CD4-positive, CD25-positive, alpha-beta regulatory T cell (primary cell): ENCODE data around the gene ARL5A. TPM values are rescaled to one million over a fixed set of nuclear protein-coding genes. Genes with fewer than 3 reads are reported as not detected.

Experiments
- ATAC-seq, 2 donors: fragments of 150-1000 bp; cut with Tn5 transposase; one replicate each; pipeline ENCODE4 v1.10.0; 2021; ENCODE audit warnings: low read depth in 2 of 2, moderate number of reproducible peaks in 2 of 2, moderate library complexity in 1 of 2
- DNase-seq, 3 donors: peaks; one replicate each; pipeline versions ENCODE4 v3.0.0 to v3.0.0-alpha.2; 2012 to 2022; ENCODE audit warnings: mixed read lengths in 1 of 3
- H3K27ac ChIP-seq: one replicate; pipeline ENCODE4 v1.7.0; 2013; ENCODE audit warnings: mild to moderate bottlenecking, low read length; ENCODE audit not compliant: insufficient read depth, poor library complexity, severe bottlenecking
- H3K27me3 ChIP-seq: one replicate; pipeline ENCODE4 v1.7.0; 2013; ENCODE audit warnings: low read length; ENCODE audit not compliant: control insufficient read depth, insufficient read depth
- H3K36me3 ChIP-seq: one replicate; pipeline ENCODE4 v1.7.0; 2013; ENCODE audit warnings: mild to moderate bottlenecking, low read length, moderate library complexity; ENCODE audit not compliant: control insufficient read depth, insufficient read depth
- H3K4me1 ChIP-seq: 2 replicates; pipeline ENCODE4 v1.7.0; 2013; ENCODE audit warnings: mild to moderate bottlenecking, low read length; ENCODE audit not compliant: insufficient read depth, control insufficient read depth, poor library complexity, severe bottlenecking
- H3K4me3 ChIP-seq: one replicate; pipeline ENCODE4 v1.7.0; 2013; ENCODE audit warnings: low read depth, mild to moderate bottlenecking, low read length, moderate library complexity
- H3K9me3 ChIP-seq, 2 experiments: 1 replicate in 1 of 2; 2 replicates in 1 of 2; pipeline ENCODE4 v1.7.0; 2013; ENCODE audit warnings: low read length in 2 of 2, mild to moderate bottlenecking in 1 of 2, moderate library complexity in 1 of 2; ENCODE audit not compliant: control insufficient read depth in 2 of 2
- H3K27ac Mint-ChIP-seq, 3 donors: one replicate each; pipeline ENCODE4 v1.8.0; 2020 to 2022; ENCODE audit warnings: mild to moderate bottlenecking in 3 of 3, mixed read lengths in 3 of 3, moderate library complexity in 2 of 3
- H3K27me3 Mint-ChIP-seq: one replicate; pipeline ENCODE4 v1.8.0; 2022; ENCODE audit warnings: mild to moderate bottlenecking, mixed read lengths
- H3K36me3 Mint-ChIP-seq: one replicate; pipeline ENCODE4 v1.8.0; 2020; ENCODE audit warnings: mixed read lengths
- H3K4me1 Mint-ChIP-seq, 4 donors: one replicate each; pipeline ENCODE4 v1.8.0; 2020 to 2022; ENCODE audit warnings: mixed read lengths in 4 of 4, mild to moderate bottlenecking in 1 of 4
- H3K4me3 Mint-ChIP-seq, 4 donors: one replicate each; pipeline ENCODE4 v1.8.0; 2020 to 2022; ENCODE audit warnings: mild to moderate bottlenecking in 4 of 4, mixed read lengths in 4 of 4, moderate library complexity in 3 of 4
- H3K9me3 Mint-ChIP-seq, 7 donors: one replicate each; pipeline ENCODE4 v1.8.0; 2020 to 2022; ENCODE audit warnings: mixed read lengths in 7 of 7, mild to moderate bottlenecking in 3 of 7, moderate library complexity in 2 of 7
- polyA plus RNA-seq, 4 donors: library from polyadenylated mRNA; unstranded; fragments of 300-500 nt; fragmentation: Illumina TruSeq; gene quantifications; one replicate each; pipeline ENCODE4 v1.2.3, GENCODE V29; 2021
- total RNA-seq: library from RNA; stranded (reverse); gene quantifications from one replicate; pipeline ENCODE4 v1.2.3, GENCODE V29; 2022

The ARL5A gene
- total and polyA plus RNA-seq, 5 donors from 2014 or later = 27.3 to 90.5 (median 68.2) TPM

GRCh38 chr2:151860210-151860609, 32.0 kb upstream of the ARL5A start:
- Histone ChIP-seq H3K36me3 (no peaks in the 10 kb centered on the region), H3K27me3 (peaks cover 2% of the 10 kb centered on the region), H3K9me3 (no peaks in the 10 kb centered on the region), H3K4me1 (no peaks in the 10 kb centered on the region), H3K27ac (no peak overlapping the region), H3K4me3 (no peak overlapping the region)
- H3K27me3 Mint-ChIP-seq = peaks cover 19% of the 10 kb centered on the region
- ATAC-seq (no peak), DNase-seq (no peak)
- peaks cover 0 to 2% (median 0%) of the 10 kb centered on the region in 7 donors for H3K9me3 Mint-ChIP-seq
- H3K27ac Mint-ChIP-seq = no peak overlapping the region
- H3K4me3 Mint-ChIP-seq = no peak overlapping the region
- no peaks in the 10 kb centered on the region for H3K36me3 Mint-ChIP-seq
- H3K4me1 Mint-ChIP-seq = no peaks in the 10 kb centered on the region

DNA sequence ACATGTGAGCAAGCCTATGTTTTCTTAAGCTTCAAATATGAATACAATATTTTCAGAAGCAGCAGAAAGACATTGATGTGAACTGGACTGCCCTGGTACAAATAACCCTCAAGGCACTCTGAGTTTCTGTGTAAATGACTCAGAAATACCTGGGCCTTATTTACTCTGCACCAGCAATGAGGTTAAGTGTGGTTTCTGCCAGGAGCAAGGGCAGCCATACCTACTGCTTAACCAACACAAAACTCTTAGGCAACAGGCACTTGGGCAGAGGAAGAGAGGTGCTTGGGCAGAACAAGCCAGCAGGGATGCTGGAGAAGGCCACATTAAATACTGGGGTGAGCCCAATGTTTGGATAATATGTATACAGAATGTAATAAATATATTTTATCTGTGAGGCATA, 29.4 kb upstream of the ARL5A start:
- Histone ChIP-seq H3K36me3 (no peaks in the 10 kb centered on the region), H3K27ac (no peak overlapping the region), H3K4me1 (no peaks in the 10 kb centered on the region), H3K9me3 (no peaks in the 10 kb centered on the region), H3K27me3 (peaks cover 8% of the 10 kb centered on the region), H3K4me3 (no peak overlapping the region)
- no peak overlapping the region for H3K27ac Mint-ChIP-seq
- H3K9me3 Mint-ChIP-seq = no peaks in the 10 kb centered on the region
- no peak overlapping the region for H3K4me3 Mint-ChIP-seq
- ATAC-seq = no peak
- no peaks in the 10 kb centered on the region for H3K36me3 Mint-ChIP-seq
- DNase-seq = no peak
- no peaks in the 10 kb centered on the region for H3K4me1 Mint-ChIP-seq
- peaks cover 4% of the 10 kb centered on the region for H3K27me3 Mint-ChIP-seq

DNA sequence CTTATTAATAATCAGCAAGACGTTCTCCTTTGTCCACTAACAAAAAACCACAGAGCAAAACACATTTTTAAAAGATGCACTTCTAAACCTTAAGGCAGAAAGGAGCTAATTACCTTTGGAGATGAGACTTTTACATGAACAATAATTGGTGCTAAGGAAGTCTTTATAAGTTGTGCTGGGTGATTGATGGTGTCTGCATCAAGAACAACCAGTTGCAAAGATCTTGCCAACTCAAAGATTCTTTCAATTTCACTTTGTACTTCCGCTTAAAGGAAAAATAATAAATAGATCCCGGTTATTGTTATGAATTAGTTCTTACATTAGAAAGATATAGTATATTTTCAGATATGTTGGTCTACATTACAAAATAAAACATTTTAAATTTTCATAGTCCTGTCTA, 26.9 kb upstream of the ARL5A start:
- DNase-seq (no peak), ATAC-seq (no peak)
- H3K27me3 ChIP-seq = peaks cover 8% of the 10 kb centered on the region
- Mint-ChIP-seq H3K4me3 (no peak overlapping the region), H3K9me3 (no peaks in the 10 kb centered on the region), H3K36me3 (no peaks in the 10 kb centered on the region), H3K27me3 (peaks cover 7% of the 10 kb centered on the region), H3K4me1 (no peaks in the 10 kb centered on the region), H3K27ac (no peak overlapping the region)
- no peaks in the 10 kb centered on the region for H3K36me3 ChIP-seq
- no peak overlapping the region for H3K27ac ChIP-seq
- no peak overlapping the region for H3K4me3 ChIP-seq
- no peaks in the 10 kb centered on the region for H3K9me3 ChIP-seq
- H3K4me1 ChIP-seq = no peaks in the 10 kb centered on the region

DNA sequence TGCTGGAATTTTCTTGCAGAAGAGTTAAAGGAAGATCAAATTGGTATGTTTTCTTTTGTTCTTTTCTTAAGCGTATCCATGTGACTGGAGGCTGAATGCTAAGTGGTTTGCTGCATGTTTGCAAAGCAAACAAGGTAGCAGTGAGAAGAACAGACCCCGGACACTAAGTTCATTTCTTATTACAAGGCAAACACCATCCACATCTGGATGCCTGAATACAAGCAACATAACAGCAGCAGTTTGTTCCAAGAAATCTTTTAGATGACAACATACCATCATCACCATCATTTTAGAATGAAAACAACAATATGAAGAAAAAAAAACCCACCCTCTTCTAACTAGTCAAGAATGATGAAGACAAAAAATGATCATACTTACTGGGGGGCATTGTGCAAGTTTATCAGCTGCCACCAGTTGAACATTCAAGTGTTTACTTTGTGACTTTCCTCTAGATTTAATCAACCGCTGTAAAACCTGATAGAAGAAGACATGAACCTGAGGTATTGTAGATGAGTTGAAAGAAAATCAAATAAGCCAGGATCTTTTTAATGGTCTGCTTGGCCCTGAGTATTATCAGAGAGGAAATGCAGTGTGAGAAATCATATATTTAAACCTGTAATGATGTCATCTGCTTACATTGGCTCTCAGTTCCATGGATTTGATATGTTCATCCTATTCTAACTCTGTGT, 25.0 kb upstream of the ARL5A start:
- no peaks in the 10 kb centered on the region for H3K4me1 ChIP-seq
- no peaks in the 10 kb centered on the region for H3K9me3 ChIP-seq
- ATAC-seq = no peak
- no peaks in the 10 kb centered on the region for H3K36me3 ChIP-seq
- no peak overlapping the region for H3K4me3 ChIP-seq
- H3K27me3 ChIP-seq = peaks cover 12% of the 10 kb centered on the region
- H3K4me1 Mint-ChIP-seq = no peaks in the 10 kb centered on the region
- H3K4me3 Mint-ChIP-seq = no peak overlapping the region
- no peak for DNase-seq
- H3K27me3 Mint-ChIP-seq = peaks cover 7% of the 10 kb centered on the region
- H3K27ac Mint-ChIP-seq = no peak overlapping the region
- no peaks in the 10 kb centered on the region for H3K9me3 Mint-ChIP-seq
- no peak overlapping the region for H3K27ac ChIP-seq
- no peaks in the 10 kb centered on the region for H3K36me3 Mint-ChIP-seq

GRCh38 chr2:151852260-151853069, 24.2 kb upstream of the ARL5A start:
- Histone ChIP-seq H3K27ac (no peak overlapping the region), H3K9me3 (no peaks in the 10 kb centered on the region), H3K27me3 (peaks cover 12% of the 10 kb centered on the region), H3K4me1 (no peaks in the 10 kb centered on the region), H3K4me3 (no peak overlapping the region), H3K36me3 (no peaks in the 10 kb centered on the region)
- Mint-ChIP-seq H3K4me1 (no peaks in the 10 kb centered on the region), H3K36me3 (no peaks in the 10 kb centered on the region), H3K4me3 (no peak overlapping the region), H3K9me3 (no peaks in the 10 kb centered on the region), H3K27me3 (peaks cover 7% of the 10 kb centered on the region), H3K27ac (no peak overlapping the region)
- no peak for DNase-seq
- no peak for ATAC-seq

DNA sequence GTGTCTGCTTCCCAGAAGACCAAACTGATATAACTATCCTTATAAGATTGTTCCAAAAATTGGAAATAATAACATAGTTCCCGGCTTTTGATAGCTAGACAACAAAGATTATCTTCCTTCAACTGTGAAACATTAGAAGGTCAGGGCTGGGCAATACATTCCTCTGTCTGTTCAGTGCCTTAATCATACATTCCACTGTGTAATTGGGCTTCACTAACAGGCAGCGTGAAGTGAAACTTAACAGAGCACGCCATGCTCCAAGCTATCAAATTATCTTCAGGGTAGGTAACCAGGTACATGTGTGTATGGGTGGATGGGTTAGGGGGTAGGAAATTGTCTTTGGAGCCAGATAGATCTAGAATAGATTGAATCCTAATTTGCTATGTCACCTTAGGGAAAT, 23.5 kb upstream of the ARL5A start:
- Mint-ChIP-seq H3K27ac (no peak overlapping the region), H3K36me3 (no peaks in the 10 kb centered on the region), H3K4me1 (no peaks in the 10 kb centered on the region), H3K27me3 (peaks cover 14% of the 10 kb centered on the region), H3K4me3 (no peak overlapping the region), H3K9me3 (no peaks in the 10 kb centered on the region)
- ATAC-seq (no peak), DNase-seq (no peak)
- Histone ChIP-seq H3K4me3 (no peak overlapping the region), H3K27ac (no peak overlapping the region), H3K4me1 (no peaks in the 10 kb centered on the region), H3K9me3 (no peaks in the 10 kb centered on the region), H3K27me3 (peaks cover 10% of the 10 kb centered on the region), H3K36me3 (no peaks in the 10 kb centered on the region)

- H3K4me1 Mint-ChIP-seq = no peaks in the 10 kb centered on the region
- no peak overlapping the region for H3K4me3 ChIP-seq
- no peak overlapping the region for H3K27ac Mint-ChIP-seq
- H3K27ac ChIP-seq = no peak overlapping the region
- no peaks in the 10 kb centered on the region for H3K36me3 ChIP-seq
- ATAC-seq (no peak), DNase-seq (no peak)
- H3K9me3 Mint-ChIP-seq = no peaks in the 10 kb centered on the region
- peaks cover 23% of the 10 kb centered on the region for H3K27me3 Mint-ChIP-seq
- no peaks in the 10 kb centered on the region for H3K9me3 ChIP-seq
- no peaks in the 10 kb centered on the region for H3K36me3 Mint-ChIP-seq
- peaks cover 14% of the 10 kb centered on the region for H3K27me3 ChIP-seq
- no peaks in the 10 kb centered on the region for H3K4me1 ChIP-seq
- no peak overlapping the region for H3K4me3 Mint-ChIP-seq
Measured at GRCh38 chr2:151849413-151850010, 21.3 kb upstream of the ARL5A start.
